Erythroblast (primary cell): ENCODE results near the gene LRP1B.

Experiments used
- GATA1 ChIP-seq: IDR thresholded peaks from 2 replicates; pipeline ENCODE4 v1.6.1; 2011; ENCODE audit warnings: low read depth, mild to moderate bottlenecking, control low read depth, low read length, moderate library complexity
- POLR2A ChIP-seq: IDR thresholded peaks from 2 replicates; pipeline ENCODE4 v1.6.1; 2011; ENCODE audit warnings: mild to moderate bottlenecking, low read length

DNA sequence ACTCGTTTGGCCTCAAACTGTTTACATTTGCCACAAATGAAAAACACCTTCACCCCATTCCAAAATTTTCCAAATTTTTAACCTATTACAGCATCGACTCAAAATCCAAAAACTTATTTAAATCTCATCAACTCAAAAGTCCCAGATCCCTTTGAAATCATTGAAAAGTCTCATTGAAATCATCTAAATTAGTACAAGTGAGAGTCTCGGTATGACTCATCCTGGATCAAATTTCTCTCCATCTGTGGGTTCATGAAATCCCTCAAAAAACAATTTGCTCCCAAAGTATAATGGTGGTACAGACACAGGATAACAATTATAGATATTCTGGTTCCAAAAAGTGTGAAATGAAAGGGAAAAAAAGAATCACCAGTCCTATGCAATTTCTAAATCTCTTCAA lies 65.1 kb downstream of the LRP1B start:
- no peak for TF ChIP-seq POLR2A
- no peak for TF ChIP-seq GATA1
